SK-N-MC (cell line): ENCODE measurements around the gene GALNT14.

Experiments used
- EZH2 ChIP-seq: fragments of 200-600 bp; sonication (generic); IDR thresholded peaks from one replicate; pipeline ENCODE4 v1.6.1; 2017; ENCODE audit warnings: antibody characterized with exemption
- POLR2AphosphoS5 ChIP-seq: IDR thresholded peaks from 2 replicates; pipeline ENCODE4 v1.6.1; 2012; ENCODE audit warnings: mild to moderate bottlenecking, low read depth, low read length, borderline replicate concordance

DNA sequence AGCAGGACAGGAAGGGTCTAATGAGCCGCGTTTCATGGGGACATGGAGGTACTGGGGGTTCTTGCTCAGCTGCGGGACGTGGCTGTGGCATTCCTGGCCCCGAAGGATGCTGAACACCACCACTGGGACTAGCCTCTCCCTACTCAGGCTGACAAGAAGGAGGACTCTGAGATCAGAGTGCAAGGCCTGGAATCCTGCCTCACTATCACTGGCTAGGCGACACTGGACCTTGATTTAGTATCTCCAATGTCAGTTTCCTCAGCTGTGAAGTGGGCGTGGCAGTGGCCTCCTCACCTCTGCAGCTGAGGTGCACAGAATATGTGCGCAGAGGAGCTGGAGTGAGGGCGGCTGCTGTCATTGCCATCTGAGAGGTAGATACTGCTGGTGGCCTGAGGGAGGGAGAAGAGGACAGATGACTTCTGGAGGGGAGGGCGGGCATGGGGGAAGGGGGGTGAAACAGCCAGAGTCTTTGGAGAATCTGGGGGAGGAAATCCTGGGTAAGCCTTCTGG lies 173.2 kb downstream of the GALNT14 start:
- no peak for TF ChIP-seq POLR2AphosphoS5
- TF ChIP-seq EZH2: no peak
